A673 (cell line): ENCODE results near the gene LIF.

Experiments used
- CTCF ChIP-seq: fragments of 300-800, 200-600 bp; sonication (generic); conservative IDR thresholded peaks from 2 replicates; pipeline ENCODE4 v1.5.1; 2017; ENCODE audit warnings: low read depth, mild to moderate bottlenecking, antibody characterized with exemption, low read length, moderate library complexity, mixed read lengths
- EZH2 ChIP-seq: fragments of 200-600 bp; sonication (generic); IDR thresholded peaks from 2 replicates; pipeline ENCODE4 v1.6.1; 2017; ENCODE audit warnings: borderline replicate concordance, low read depth, mild to moderate bottlenecking, mixed read lengths, antibody characterized with exemption, low read length; ENCODE audit not compliant: poor library complexity, severe bottlenecking

GRCh38 chr22:30284666-30285065 lies 38.1 kb upstream of the LIF start:
- TF ChIP-seq CTCF, result no peak
- TF ChIP-seq EZH2, result no peak
